Karpas-422 (cell line): Measurements from ENCODE around the gene FERMT1. TPM values are rescaled to one million over a fixed set of nuclear protein-coding genes. Genes with fewer than 3 reads are reported as not detected.
A peak's percentile ranks its signal among the peaks of the same experiment; 100 is the strongest.

ENCODE experiments used
- DNase-seq: peaks from one replicate; pipeline ENCODE4 v3.0.0-alpha.2; 2015
- H2AFZ ChIP-seq: fragments of 200-600 bp; sonication (generic); 2 replicates; pipeline ENCODE4 v1.6.1; 2014; ENCODE audit warnings: antibody characterized with exemption, low read length, mixed read lengths
- H3K27ac ChIP-seq: fragments of 200-600 bp; sonication (generic); 2 replicates; pipeline ENCODE4 v1.5.1; 2014; ENCODE audit warnings: mild to moderate bottlenecking, low read length, moderate library complexity
- H3K27me3 ChIP-seq: fragments of 200-600 bp; sonication (generic); 2 replicates; pipeline ENCODE4 v1.6.1; 2014; ENCODE audit warnings: low read length, mixed read lengths
- H3K36me3 ChIP-seq: fragments of 200-600 bp; sonication (generic); 2 replicates; pipeline ENCODE4 v1.6.1; 2014; ENCODE audit warnings: low read length, mixed read lengths; ENCODE audit not compliant: insufficient read depth
- H3K4me1 ChIP-seq: fragments of 200-600 bp; sonication (generic); 2 replicates; pipeline ENCODE4 v1.6.1; 2014; ENCODE audit warnings: mild to moderate bottlenecking, low read length, mixed read lengths
- H3K4me2 ChIP-seq: fragments of 200-600 bp; sonication (generic); 2 replicates; pipeline ENCODE4 v1.6.1; 2014; ENCODE audit warnings: low read length, low read depth, mild to moderate bottlenecking; ENCODE audit not compliant: poor library complexity, severe bottlenecking
- H3K4me3 ChIP-seq: fragments of 200-600 bp; sonication (generic); 2 replicates; pipeline ENCODE4 v1.5.1; 2014; ENCODE audit warnings: mild to moderate bottlenecking, antibody characterized with exemption, low read length, mixed read lengths
- H3K79me2 ChIP-seq: fragments of 200-600 bp; sonication (generic); 2 replicates; pipeline ENCODE4 v1.6.1; 2014; ENCODE audit warnings: mild to moderate bottlenecking, low read length, mixed read lengths
- H3K9ac ChIP-seq: fragments of 200-600 bp; sonication (generic); 2 replicates; pipeline ENCODE4 v1.6.0; 2014; ENCODE audit warnings: low read length
- H3K9me2 ChIP-seq: fragments of 200-600 bp; sonication (generic), shearing (Covaris generic); replicated peaks from 2 replicates; pipeline ENCODE4 v1.6.0; 2014; ENCODE audit warnings: mild to moderate bottlenecking, low read length, moderate library complexity; ENCODE audit not compliant: insufficient read depth
- H3K9me3 ChIP-seq: fragments of 300-700, 200-600 bp; sonication (generic); 2 replicates; pipeline ENCODE4 v1.6.1; 2014; ENCODE audit warnings: low read length, mixed read lengths
- H4K20me1 ChIP-seq: fragments of 200-600 bp; sonication (generic); 2 replicates; pipeline ENCODE4 v1.6.1; 2014; ENCODE audit warnings: mild to moderate bottlenecking, antibody characterized with exemption, low read length, low read depth; ENCODE audit not compliant: insufficient read depth
- total RNA-seq: library from RNA; depleted of rRNA; stranded (reverse); fragments of >200 nt; shearing (Covaris generic); gene quantifications from 2 replicates; pipeline ENCODE4 v1.2.3, GENCODE V29; 2014; ENCODE audit warnings: low replicate concordance

The FERMT1 gene
- total RNA-seq, 1 experiment from 2014 or later, result not detected

- no peaks in the 10 kb centered on the region for H3K36me3 ChIP-seq
- H3K4me1 ChIP-seq, result no peaks in the 10 kb centered on the region
- no peaks in the 10 kb centered on the region for H3K9me3 ChIP-seq
- no peak overlapping the region for H2AFZ ChIP-seq
- no peak for DNase-seq
- no peak overlapping the region for H3K4me2 ChIP-seq
- H3K4me3 ChIP-seq, result no peak overlapping the region
- no peaks in the 10 kb centered on the region for H4K20me1 ChIP-seq
- H3K27ac ChIP-seq, result no peak overlapping the region
- no peaks in the 10 kb centered on the region for H3K9me2 ChIP-seq
- H3K27me3 ChIP-seq, result no peaks in the 10 kb centered on the region
- no peaks in the 10 kb centered on the region for H3K79me2 ChIP-seq
- no peak overlapping the region for H3K9ac ChIP-seq
Observed at GRCh38 chr20:6048391-6048790, 74.4 kb downstream of the FERMT1 start.

DNA sequence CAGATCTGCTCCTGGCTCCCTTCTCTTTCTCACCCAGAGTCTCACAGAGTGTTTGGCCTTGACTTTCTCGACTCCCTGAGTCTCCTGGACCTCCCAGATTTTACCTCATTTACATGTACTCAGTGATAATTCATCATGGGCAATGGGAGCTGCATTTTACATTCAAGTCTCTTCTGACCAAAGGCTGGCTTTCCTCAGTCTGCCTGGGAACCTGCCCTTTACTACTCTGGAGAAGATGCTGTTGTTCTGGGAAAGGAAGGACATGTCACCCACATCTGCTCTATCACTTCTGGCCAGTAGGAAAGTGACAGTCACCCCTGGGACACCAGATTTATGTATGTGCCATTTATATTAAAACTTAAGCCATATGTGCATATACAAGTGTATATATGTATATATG is 76.4 kb downstream of the FERMT1 start:
- Histone ChIP-seq H3K9ac (no peak overlapping the region), H3K4me1 (no peaks in the 10 kb centered on the region), H3K27ac (no peak overlapping the region), H3K9me2 (no peaks in the 10 kb centered on the region), H3K27me3 (no peaks in the 10 kb centered on the region), H3K9me3 (no peaks in the 10 kb centered on the region), H4K20me1 (no peaks in the 10 kb centered on the region), H3K36me3 (no peaks in the 10 kb centered on the region), H3K4me2 (no peak overlapping the region), H2AFZ (no peak overlapping the region), H3K4me3 (no peak overlapping the region), H3K79me2 (no peaks in the 10 kb centered on the region)
- no peak for DNase-seq

DNA sequence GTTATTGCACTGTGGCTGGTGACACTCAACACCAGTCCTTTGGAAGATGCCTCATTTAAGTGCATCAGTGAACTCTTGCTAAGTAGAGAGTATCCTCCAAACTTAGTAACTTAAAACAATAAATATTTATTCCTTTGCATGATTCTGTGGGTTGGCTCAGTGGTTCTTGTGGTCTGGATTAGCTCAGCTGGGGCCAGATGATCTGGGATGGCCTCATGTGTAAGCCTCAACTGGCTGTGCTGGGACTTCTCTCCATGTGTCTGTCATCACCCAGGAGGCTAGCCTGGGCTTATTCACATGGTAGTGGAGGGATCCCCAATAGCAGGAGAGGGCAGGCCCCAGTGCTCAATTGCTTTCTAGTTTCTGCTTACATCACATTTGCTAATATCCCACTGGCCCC is 77.3 kb downstream of the FERMT1 start:
- Histone ChIP-seq H3K36me3 (no peaks in the 10 kb centered on the region), H2AFZ (no peak overlapping the region), H3K4me3 (no peak overlapping the region), H3K9me2 (no peaks in the 10 kb centered on the region), H3K9ac (no peak overlapping the region), H3K4me2 (no peak overlapping the region), H3K79me2 (no peaks in the 10 kb centered on the region), H3K27me3 (no peaks in the 10 kb centered on the region), H4K20me1 (no peaks in the 10 kb centered on the region), H3K4me1 (no peaks in the 10 kb centered on the region), H3K9me3 (no peaks in the 10 kb centered on the region), H3K27ac (no peak overlapping the region)
- DNase-seq, result no peak

- H4K20me1 ChIP-seq, result no peaks in the 10 kb centered on the region
- DNase-seq, result peak; percentile 71
- no peak overlapping the region for H3K4me3 ChIP-seq
- H3K9me2 ChIP-seq, result no peaks in the 10 kb centered on the region
- no peak overlapping the region for H3K27ac ChIP-seq
- H2AFZ ChIP-seq, result no peak overlapping the region
- no peaks in the 10 kb centered on the region for H3K79me2 ChIP-seq
- H3K9me3 ChIP-seq, result no peaks in the 10 kb centered on the region
- H3K4me2 ChIP-seq, result no peak overlapping the region
- H3K9ac ChIP-seq, result no peak overlapping the region
- H3K4me1 ChIP-seq, result no peaks in the 10 kb centered on the region
- no peaks in the 10 kb centered on the region for H3K36me3 ChIP-seq
- H3K27me3 ChIP-seq, result no peaks in the 10 kb centered on the region
Observed at GRCh38 chr20:6044115-6044514, 78.7 kb downstream of the FERMT1 start.

DNA sequence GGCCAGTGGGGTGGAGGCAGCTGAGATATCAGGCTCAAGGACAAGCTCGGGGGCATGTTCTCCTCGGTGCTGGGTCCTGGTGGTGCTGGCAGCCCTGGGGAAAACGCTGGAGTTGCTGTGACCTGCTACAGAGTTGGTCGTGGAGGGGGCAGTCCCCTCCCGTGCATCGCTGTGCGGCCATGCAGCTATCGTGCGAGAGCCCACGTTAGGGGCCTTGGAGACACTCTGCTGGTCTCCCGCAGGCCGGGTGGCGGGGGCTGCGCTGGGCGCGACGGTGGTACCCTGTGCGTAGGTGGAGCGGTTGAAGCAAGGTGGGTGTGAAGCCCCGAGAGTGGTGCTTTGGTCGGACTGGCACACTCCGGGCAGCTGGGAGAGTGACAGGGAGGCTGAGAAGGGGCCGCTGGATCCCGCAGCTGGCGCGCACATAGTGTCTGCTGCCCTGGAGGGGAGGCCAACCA is 81.0 kb downstream of the FERMT1 start:
- Histone ChIP-seq H3K4me3 (no peak overlapping the region), H3K4me2 (no peak overlapping the region), H3K36me3 (peaks cover 4% of the 10 kb centered on the region; the same call in 1 of the 2 replicates), H3K27me3 (no peaks in the 10 kb centered on the region), H3K27ac (no peak overlapping the region), H2AFZ (no peak overlapping the region), H3K9me3 (no peaks in the 10 kb centered on the region), H3K4me1 (no peaks in the 10 kb centered on the region), H3K9me2 (no peaks in the 10 kb centered on the region), H3K79me2 (no peaks in the 10 kb centered on the region), H4K20me1 (no peaks in the 10 kb centered on the region), H3K9ac (no peak overlapping the region)
- DNase-seq, result no peak

GRCh38 chr20:6040958-6041807 is 81.6 kb downstream of the FERMT1 start:
- H3K9me3 ChIP-seq, result no peaks in the 10 kb centered on the region
- H3K27me3 ChIP-seq, result no peaks in the 10 kb centered on the region
- no peak overlapping the region for H3K27ac ChIP-seq
- H4K20me1 ChIP-seq, result 0 out of 2 replicates have a peak, but pooled peaks cover 4% of the 10 kb centered on the region
- H3K9ac ChIP-seq, result no peak overlapping the region
- H2AFZ ChIP-seq, result no peak overlapping the region
- no peaks in the 10 kb centered on the region for H3K9me2 ChIP-seq
- no peak overlapping the region for H3K4me3 ChIP-seq
- no peak for DNase-seq
- no peak overlapping the region for H3K4me2 ChIP-seq
- H3K4me1 ChIP-seq, result no peaks in the 10 kb centered on the region
- H3K36me3 ChIP-seq, result peaks cover 10% of the 10 kb centered on the region
- peaks cover 3% of the 10 kb centered on the region for H3K79me2 ChIP-seq

DNA sequence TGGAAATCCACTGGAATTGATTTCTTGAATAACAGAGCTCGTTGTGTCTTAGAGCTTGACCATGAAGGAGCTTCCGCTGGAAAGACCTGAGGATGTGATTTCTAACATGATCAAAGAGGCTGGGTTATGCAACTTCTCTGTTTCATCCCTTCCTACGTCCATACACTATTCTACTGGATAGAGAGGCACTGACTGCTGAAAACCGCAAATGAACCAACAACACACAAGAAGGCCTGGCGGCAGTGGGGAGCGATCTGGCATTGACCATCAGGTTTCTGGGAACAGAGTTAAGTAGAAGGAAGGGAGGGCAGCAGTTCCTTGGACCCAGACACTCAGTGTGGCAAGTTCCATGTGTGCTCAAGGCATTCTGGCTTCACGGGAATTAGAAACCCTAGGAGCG is 82.3 kb downstream of the FERMT1 start:
- Histone ChIP-seq H3K4me1 (no peaks in the 10 kb centered on the region), H3K9me2 (no peaks in the 10 kb centered on the region), H3K9me3 (no peaks in the 10 kb centered on the region), H4K20me1 (0 out of 2 replicates have a peak, but pooled peaks cover 5% of the 10 kb centered on the region), H3K4me3 (no peak overlapping the region), H3K79me2 (peaks cover 5% of the 10 kb centered on the region), H3K9ac (no peak overlapping the region), H3K27me3 (no peaks in the 10 kb centered on the region), H3K4me2 (no peak overlapping the region), H2AFZ (no peak overlapping the region), H3K36me3 (peaks cover 12% of the 10 kb centered on the region), H3K27ac (no peak overlapping the region)
- no peak for DNase-seq

DNA sequence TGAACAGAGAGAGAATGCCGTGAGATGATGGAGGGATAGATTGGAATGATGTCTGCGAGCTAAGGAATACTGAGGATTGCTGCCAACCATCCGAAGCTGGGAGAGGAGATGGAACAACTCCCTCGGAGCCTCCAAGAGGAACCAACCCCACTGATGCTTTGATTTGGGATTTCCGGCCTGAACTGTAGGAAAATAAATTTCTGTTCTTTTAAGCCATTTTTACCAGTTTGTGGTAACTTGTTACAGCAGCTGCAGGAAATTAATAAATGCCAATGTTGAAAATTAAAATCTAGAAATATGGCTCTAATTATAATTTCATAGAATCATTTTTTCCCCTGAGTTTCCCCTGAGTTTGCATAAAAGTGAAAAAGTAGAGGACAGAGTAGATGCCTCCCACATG is 83.1 kb downstream of the FERMT1 start:
- Histone ChIP-seq H3K79me2 (peaks cover 5% of the 10 kb centered on the region), H2AFZ (no peak overlapping the region), H4K20me1 (0 out of 2 replicates have a peak, but pooled peaks cover 5% of the 10 kb centered on the region), H3K4me1 (no peaks in the 10 kb centered on the region), H3K4me3 (no peak overlapping the region), H3K27me3 (no peaks in the 10 kb centered on the region), H3K9me3 (no peaks in the 10 kb centered on the region), H3K27ac (no peak overlapping the region), H3K9ac (no peak overlapping the region), H3K36me3 (peaks cover 14% of the 10 kb centered on the region), H3K4me2 (no peak overlapping the region), H3K9me2 (no peaks in the 10 kb centered on the region)
- no peak for DNase-seq
